ENCODE results near the gene ZC4H2. TPM values are rescaled to one million over a fixed set of nuclear protein-coding genes. Genes with fewer than 3 reads are reported as not detected.
"Not testable (repeated sequence)": the region's sequence is repeated elsewhere in the genome, so short reads cannot be mapped to it uniquely, and the experiment has no call there.

ZC4H2 gene, protein sequence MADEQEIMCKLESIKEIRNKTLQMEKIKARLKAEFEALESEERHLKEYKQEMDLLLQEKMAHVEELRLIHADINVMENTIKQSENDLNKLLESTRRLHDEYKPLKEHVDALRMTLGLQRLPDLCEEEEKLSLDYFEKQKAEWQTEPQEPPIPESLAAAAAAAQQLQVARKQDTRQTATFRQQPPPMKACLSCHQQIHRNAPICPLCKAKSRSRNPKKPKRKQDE
- total RNA-seq (2014; rRNA removed; shearing (Covaris generic)), result 3.1 and 4.4 TPM in 2 replicates
- 4.7 and 6.8 TPM in 2 replicates for polyA plus RNA-seq (2015; cell fraction: cytosol; rRNA removed)
- polyA plus RNA-seq (2015; cell fraction: nucleus; rRNA removed), result 3.9 and 8.1 TPM in 2 replicates

- peak; percentile 77 for DNase-seq (ENCODE audit: low read depth, low spot score)
- in situ Hi-C loops (cut with HindIII; ENCODE audit: low pct_unique_long_range_greater_than_20kb, low sequenced_read_pairs), result no loop called here
Measured at GRCh38 chrX:64975989-64976672, at the start of gene ZC4H2. TSS of gene ZC4H2 (minus strand) at chrX:64976450. CDS start at chrX:64976377, 73 bp downstream.

GRCh38 chrX:65017451-65017850, 41.2 kb upstream of the ZC4H2 start:
- no peak for DNase-seq (ENCODE audit: low read depth, low spot score)
- in situ Hi-C loops (cut with HindIII; ENCODE audit: low pct_unique_long_range_greater_than_20kb, low sequenced_read_pairs), result no loop called here

DNA sequence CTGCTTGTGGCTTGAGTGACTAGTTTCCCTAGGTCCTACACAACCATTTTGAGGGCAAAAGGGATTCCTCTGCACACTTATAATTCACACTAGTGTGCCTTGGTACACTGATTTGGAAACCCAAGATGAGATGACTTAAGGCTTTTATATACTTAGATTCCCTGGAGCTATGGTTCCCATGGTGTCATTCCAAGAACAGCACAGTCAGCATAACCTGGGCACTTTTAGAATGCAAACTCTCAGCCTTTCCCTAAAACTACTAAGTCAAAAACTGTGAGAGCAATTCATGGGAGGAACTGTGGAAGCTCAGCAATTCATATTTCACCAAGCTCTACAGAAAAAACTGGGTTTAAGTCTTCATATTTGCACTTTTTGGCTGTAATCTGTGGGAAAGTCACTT, 38.0 kb upstream of the ZC4H2 start:
- no peak for DNase-seq (ENCODE audit: low read depth, low spot score)
- in situ Hi-C loops (cut with HindIII; ENCODE audit: low pct_unique_long_range_greater_than_20kb, low sequenced_read_pairs), result no loop called here

DNA sequence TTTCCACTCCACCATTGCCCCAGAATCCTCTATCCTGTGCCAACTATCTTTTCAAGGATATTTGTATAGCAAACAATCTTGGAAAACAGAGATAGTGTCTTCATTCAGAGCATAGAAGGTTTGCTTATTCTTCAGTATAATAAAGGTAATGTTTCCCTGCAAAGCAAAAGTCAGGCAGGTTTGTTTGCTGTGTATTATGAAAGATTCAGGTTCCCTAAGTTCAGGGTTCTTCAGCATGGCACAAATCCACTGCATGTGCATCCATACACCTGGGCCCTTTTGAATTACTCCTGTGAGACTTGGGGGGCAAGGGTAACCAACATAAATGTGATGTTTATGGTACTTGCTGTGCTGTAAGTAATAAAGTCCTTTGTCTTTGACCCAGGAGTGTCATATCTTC, 33.2 kb upstream of the ZC4H2 start:
- DNase-seq (ENCODE audit: low read depth, low spot score), result no peak
- in situ Hi-C loops (cut with HindIII; ENCODE audit: low pct_unique_long_range_greater_than_20kb, low sequenced_read_pairs), result no loop called here

GRCh38 chrX:65002208-65002607, 26.0 kb upstream of the ZC4H2 start:
- DNase-seq (ENCODE audit: low read depth, low spot score), result not testable (repeated sequence)

DNA sequence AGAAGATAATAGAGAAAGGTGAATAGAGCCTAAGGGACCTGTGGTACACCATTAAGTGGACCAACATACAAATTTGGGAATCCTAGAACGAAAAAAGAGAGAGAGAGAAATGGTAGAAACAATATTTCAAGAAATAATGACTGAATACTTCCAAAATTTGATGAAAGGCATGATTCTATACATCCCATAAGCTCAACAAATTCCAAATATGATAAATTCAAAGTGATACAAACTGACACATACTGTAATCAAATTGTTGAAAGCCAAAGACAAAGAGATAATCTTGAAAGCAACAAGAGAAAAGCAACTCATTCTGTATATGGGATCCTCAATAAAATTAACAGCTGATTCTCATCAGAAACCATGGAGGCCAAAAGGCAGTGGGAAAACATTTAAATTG, 20.6 kb upstream of the ZC4H2 start:
- DNase-seq (ENCODE audit: low read depth, low spot score), result no peak
- in situ Hi-C loops (cut with HindIII; ENCODE audit: low pct_unique_long_range_greater_than_20kb, low sequenced_read_pairs), result no loop called here

More at GRCh38 chrX:65002208-65002607, 26.0 kb upstream of the ZC4H2 start:
- in situ Hi-C loops (cut with HindIII; ENCODE audit: low pct_unique_long_range_greater_than_20kb, low sequenced_read_pairs), result not testable (repeated sequence)

- no peak for DNase-seq (ENCODE audit: low read depth, low spot score)
- in situ Hi-C loops (cut with HindIII; ENCODE audit: low pct_unique_long_range_greater_than_20kb, low sequenced_read_pairs), result no loop called here
Measured at GRCh38 chrX:64994131-64994798, 18.0 kb upstream of the ZC4H2 start.

- in situ Hi-C loops (cut with HindIII; ENCODE audit: low pct_unique_long_range_greater_than_20kb, low sequenced_read_pairs), result no loop called here
- DNase-seq (ENCODE audit: low read depth, low spot score), result no peak
Measured at GRCh38 chrX:64977830-64978229, 1.6 kb upstream of the ZC4H2 start.

- DNase-seq (ENCODE audit: low read depth, low spot score), result no peak
- in situ Hi-C loops (cut with HindIII; ENCODE audit: low pct_unique_long_range_greater_than_20kb, low sequenced_read_pairs), result no loop called here
Measured at GRCh38 chrX:64977051-64977450, 801 bp upstream of the ZC4H2 start.

GRCh38 chrX:64976673-64977040, 407 bp upstream of the ZC4H2 start:
- in situ Hi-C loops (cut with HindIII; ENCODE audit: low pct_unique_long_range_greater_than_20kb, low sequenced_read_pairs), result no loop called here
- DNase-seq (ENCODE audit: low read depth, low spot score), result no peak

GRCh38 chrX:64975491-64975890, 759 bp downstream of the ZC4H2 start:
- DNase-seq (ENCODE audit: low read depth, low spot score), result peak; percentile 3
- in situ Hi-C loops (cut with HindIII; ENCODE audit: low pct_unique_long_range_greater_than_20kb, low sequenced_read_pairs), result no loop called here

DNA sequence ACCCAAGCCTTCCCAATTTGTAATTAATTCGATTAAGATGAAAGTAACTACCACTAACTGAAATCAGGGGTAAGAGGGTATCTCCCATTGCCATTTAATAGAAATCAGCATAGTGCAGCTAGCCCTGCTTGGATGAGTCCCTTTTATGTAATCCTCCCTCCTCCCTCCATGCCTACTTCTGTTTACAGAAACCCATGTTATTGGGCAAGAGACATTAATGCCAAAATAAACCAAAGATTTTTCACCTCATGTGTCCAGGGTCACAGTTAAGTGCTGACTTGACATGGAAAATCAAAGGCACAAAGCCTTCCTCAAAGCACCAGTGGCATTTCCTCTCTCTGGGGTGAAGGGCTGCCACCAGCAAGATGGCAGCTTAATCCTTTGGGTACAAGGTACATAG, 50.8 kb downstream of the ZC4H2 start:
- no peak for DNase-seq (ENCODE audit: low read depth, low spot score)
- in situ Hi-C loops (cut with HindIII; ENCODE audit: low pct_unique_long_range_greater_than_20kb, low sequenced_read_pairs), result no loop called here

DNA sequence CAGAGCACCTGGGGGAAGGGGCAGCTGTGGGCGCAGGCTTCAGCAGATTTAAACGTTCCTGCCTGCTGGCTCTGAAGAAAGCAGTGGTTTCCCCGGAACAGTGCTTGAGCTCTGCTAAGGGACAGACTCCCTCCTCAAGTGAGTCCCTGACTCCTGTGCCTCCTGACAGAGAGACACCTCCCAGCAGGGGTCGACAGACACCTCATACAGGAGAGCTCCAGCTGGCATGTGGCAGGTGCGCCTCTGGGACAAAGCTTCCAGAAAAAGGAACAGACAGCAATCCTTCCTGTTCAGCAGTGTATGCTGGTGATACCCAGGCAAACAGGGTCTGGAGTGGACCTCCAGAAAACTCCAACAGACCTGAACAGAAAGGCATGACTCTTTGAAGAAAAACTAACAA, 68.1 kb downstream of the ZC4H2 start:
- no peak for DNase-seq (ENCODE audit: low read depth, low spot score)
- in situ Hi-C loops (cut with HindIII; ENCODE audit: low pct_unique_long_range_greater_than_20kb, low sequenced_read_pairs), result no loop called here

DNA sequence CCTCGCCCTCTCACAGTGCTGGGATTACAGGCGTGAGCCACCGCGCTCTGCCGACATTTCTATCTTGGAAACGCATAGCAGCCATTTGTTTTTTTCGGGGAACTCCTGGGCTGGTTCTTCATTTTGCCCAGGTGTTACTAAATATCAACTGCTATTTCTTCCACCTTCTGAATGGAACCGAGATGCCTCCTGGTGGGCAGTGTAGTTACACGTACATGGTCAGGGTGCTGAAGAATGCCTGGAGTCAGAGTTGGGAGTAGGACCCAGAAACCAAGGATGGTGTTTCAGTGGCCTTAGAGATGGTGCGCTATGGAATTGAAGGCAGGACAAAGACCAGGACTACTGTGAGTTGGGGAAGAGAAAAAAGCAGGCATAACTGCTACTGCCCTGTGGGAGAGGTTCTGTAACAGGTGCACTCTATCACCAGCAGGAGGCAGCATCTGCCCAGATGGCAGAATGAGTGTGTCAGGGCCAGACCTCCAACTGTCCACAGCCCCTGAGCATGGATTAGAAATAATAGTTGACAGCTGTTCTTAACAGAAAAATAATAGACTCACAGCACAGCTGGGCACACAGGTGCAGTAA, 81.7 kb downstream of the ZC4H2 start:
- DNase-seq (ENCODE audit: low read depth, low spot score), result peak; percentile 73
- in situ Hi-C loops (cut with HindIII; ENCODE audit: low pct_unique_long_range_greater_than_20kb, low sequenced_read_pairs), result no loop called here

DNA sequence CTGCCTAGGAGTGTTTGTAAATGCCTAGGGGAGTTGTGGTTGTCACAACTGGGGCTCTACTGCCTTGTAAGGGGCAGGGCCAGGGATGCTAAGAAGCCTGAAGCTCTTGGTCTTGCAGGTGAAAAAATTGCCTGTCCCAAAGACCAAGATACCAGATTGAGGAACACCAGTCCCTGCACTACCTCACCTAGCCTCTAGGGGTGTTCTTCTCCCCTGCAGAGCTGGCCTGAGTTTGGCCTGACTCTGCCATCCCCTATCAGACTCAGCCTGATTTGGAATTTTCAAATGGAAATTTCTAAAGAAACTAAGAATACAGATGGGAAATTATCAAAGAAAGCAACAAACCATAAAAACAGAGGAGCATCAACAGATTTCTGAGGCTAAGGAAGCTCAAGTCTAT, 90.4 kb downstream of the ZC4H2 start:
- in situ Hi-C loops (cut with HindIII; ENCODE audit: low pct_unique_long_range_greater_than_20kb, low sequenced_read_pairs), result no loop called here
- DNase-seq (ENCODE audit: low read depth, low spot score), result peak; percentile 41

DNA sequence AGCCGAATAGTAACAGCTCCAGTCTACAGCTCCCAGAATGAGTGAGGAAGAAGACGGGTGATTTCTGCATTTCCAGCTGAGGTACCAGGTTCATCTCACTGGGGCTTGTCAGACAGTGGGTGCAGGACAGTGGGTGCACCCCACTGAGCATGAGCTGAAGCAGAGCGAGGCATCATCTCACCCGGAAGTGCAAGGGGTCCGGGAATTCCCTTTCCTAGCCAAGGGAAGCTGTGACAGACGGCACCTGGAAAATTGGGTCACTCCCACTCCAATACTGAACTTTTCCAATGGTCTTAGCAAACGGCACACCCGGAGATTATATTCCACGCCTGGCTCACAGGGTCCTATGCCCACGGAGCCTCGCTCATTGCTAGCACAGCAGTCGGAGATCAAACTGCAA, 97.5 kb downstream of the ZC4H2 start:
- DNase-seq (ENCODE audit: low read depth, low spot score); in situ Hi-C loops (cut with HindIII; ENCODE audit: low pct_unique_long_range_greater_than_20kb, low sequenced_read_pairs): not testable (repeated sequence)

DNA sequence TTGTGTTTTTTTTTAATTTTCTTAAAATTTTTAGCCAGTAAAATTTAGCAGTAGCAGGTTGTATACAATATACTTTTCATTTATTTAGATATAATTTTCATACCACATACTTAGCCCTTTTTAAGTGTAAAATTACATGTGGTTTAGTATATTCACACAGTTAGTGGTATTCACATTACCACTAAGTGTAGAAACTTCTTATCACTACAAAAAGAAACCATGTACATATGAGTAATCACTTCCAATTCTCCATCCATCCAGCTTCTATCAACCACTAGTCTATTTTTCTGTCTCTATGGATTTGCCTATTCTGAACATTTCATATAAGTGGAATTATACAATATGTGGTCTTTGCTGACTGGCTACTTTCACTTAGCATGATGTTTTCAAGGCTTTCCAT, 109.0 kb downstream of the ZC4H2 start:
- no peak for DNase-seq (ENCODE audit: low read depth, low spot score)
- in situ Hi-C loops (cut with HindIII; ENCODE audit: low pct_unique_long_range_greater_than_20kb, low sequenced_read_pairs), result no loop called here

Data from SK-MEL-5 (cell line).